Purkinje cell (primary cell): ENCODE results near the gene SAA2. TPM values are rescaled to one million over a fixed set of nuclear protein-coding genes. Genes with fewer than 3 reads are reported as not detected.

ENCODE experiments used
- polyA plus RNA-seq: library from polyadenylated mRNA; unstranded; fragments of >200 nt; fragmentation: Nextera tagmentation; gene quantifications from 2 replicates; pipeline ENCODE4 v1.2.1, GENCODE V29; 2014

SAA2 gene
- polyA plus RNA-seq: not detected in 2 replicates

GRCh38 chr11:18248561-18248960 is at the start of gene SAA2:
Gene SAA2, minus strand, starts transcription at chr11:18248668. Its CDS starts 657 bp downstream, at chr11:18248011.

GRCh38 chr11:18265949-18266348 is 17.5 kb upstream of the SAA2 start, which contains the start of gene SAA1:
Gene SAA1, plus strand, starts transcription at chr11:18266264. Its CDS starts 624 bp downstream, at chr11:18266888.

GRCh38 chr11:18236664-18237356 is 11.7 kb downstream of the SAA2 start, which contains the start of gene SAA4:
Gene SAA4, minus strand, starts transcription at chr11:18236802. Its CDS starts 876 bp downstream, at chr11:18235926.

Other genes with a start within 250 kb of the SAA2 start
- gene SERGEF, start 235.6 kb downstream of the SAA2 start, polyA plus RNA-seq: 19.0 and 23.7 TPM in 2 replicates
- gene TPH1, start 202.4 kb downstream of the SAA2 start, polyA plus RNA-seq: 0.50 TPM in 1 of 2 replicates, not detected in the other
- gene SAAL1, start 142.6 kb downstream of the SAA2 start, polyA plus RNA-seq: 14.2 and 32.2 TPM in 2 replicates
- gene MRGPRX3, start 116.1 kb downstream of the SAA2 start, polyA plus RNA-seq: not detected in 2 replicates
- gene MRGPRX4, start 75.8 kb downstream of the SAA2 start, polyA plus RNA-seq: not detected in 2 replicates
- gene SAA4, start 11.9 kb downstream of the SAA2 start, polyA plus RNA-seq: not detected in 2 replicates
- gene SAA1, start 17.6 kb upstream of the SAA2 start, polyA plus RNA-seq: not detected in 2 replicates
- 3.2 and 6.8 TPM in 2 replicates for gene HPS5, start 73.5 kb upstream of the SAA2 start, polyA plus RNA-seq
- 80.9 and 126 TPM in 2 replicates for gene GTF2H1, start 73.9 kb upstream of the SAA2 start, polyA plus RNA-seq
- 174 and 360 TPM in 2 replicates for gene LDHA, start 145.9 kb upstream of the SAA2 start, polyA plus RNA-seq
- gene LDHC, start 163.7 kb upstream of the SAA2 start, polyA plus RNA-seq: 3.5 TPM in 1 of 2 replicates, not detected in the other
- gene LDHAL6A, start 207.2 kb upstream of the SAA2 start, polyA plus RNA-seq: 0.15 TPM in 1 of 2 replicates, not detected in the other